Stimulated activated CD8-positive, alpha-beta memory T cell treated with anti-CD3 and anti-CD28 coated beads, Interleukin-12 subunit alpha, Interleukin-12 subunit beta, amount 100 ng/mL, for 24 hours (primary cell): ENCODE measurements around the gene ABHD5.

Experiments used
- DNase-seq: peaks from one replicate; pipeline ENCODE4 v3.0.0-alpha.2; 2020; ENCODE audit errors: extremely low read depth

ABHD5 gene

GRCh38 chr3:43779850-43780249 lies 89.1 kb downstream of the ABHD5 start:
- DNase-seq = no peak

DNA sequence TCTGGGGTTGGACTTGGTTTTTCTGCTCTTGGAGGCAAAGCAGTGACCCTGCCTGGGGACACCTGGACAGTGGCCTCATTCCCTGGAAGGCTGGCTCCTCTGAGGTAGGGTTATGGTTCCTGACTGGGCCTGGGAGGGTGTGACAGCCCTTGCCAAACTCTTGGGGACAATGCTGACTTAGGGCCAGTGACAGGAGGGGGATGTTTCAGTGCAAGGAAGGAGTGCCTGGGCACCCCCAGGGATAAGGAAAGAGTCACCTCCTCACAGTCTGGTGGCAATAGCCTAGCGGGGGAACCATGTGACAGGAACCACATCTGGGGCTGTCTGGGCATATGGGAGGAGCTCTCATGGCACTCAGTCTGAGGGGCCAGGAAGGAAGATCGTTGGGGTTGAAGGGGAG lies 91.8 kb downstream of the ABHD5 start:
- DNase-seq = no peak
